HG03135 (cell line): Measurements from ENCODE around the gene CARD10.

ENCODE experiments used
- ATAC-seq: cut with Tn5 transposase; IDR thresholded peaks from one replicate; pipeline ENCODE4 v1.9.1; 2021; ENCODE audit warnings: mild to moderate bottlenecking, moderate library complexity; ENCODE audit not compliant: unreplicated experiment

Gene CARD10

DNA sequence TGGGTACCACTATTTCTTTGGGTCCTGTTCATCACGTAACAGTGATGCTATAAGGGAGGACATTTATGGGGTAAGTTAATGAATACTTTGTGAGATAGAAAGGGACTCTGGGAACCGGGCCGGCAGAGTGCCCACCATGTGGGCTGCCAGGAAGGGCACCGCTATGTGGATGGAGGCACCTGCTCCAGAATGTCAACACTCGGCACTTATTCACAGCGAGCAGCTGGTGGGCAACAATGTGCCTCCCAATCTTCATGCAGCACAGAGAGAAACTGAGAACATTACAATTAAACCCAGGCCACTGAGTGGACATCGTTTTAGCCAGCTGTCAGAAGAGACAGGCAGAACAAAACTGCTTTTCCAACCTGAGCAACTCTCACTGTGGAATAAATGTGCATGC lies 76.1 kb downstream of the CARD10 start:
- ATAC-seq = no peak

DNA sequence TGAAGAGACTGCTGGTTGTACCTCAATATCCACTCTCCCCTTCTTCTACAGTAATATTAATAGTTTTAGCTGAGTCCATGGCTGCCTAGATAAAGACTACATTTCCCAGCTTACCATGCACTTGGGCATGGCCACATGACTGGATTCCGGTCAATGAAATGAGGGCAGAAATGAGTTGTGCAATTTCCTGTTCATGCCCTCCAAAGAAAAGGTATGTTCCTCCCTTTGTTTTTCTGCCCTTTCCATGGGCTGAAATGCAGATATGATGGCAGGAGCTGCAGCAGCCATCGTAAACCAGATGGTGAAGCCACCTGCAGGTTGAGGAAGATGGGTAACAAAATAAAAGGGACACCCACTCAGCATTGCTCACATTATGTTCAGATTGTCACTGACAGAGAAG lies 76.7 kb downstream of the CARD10 start:
- ATAC-seq = no peak

DNA sequence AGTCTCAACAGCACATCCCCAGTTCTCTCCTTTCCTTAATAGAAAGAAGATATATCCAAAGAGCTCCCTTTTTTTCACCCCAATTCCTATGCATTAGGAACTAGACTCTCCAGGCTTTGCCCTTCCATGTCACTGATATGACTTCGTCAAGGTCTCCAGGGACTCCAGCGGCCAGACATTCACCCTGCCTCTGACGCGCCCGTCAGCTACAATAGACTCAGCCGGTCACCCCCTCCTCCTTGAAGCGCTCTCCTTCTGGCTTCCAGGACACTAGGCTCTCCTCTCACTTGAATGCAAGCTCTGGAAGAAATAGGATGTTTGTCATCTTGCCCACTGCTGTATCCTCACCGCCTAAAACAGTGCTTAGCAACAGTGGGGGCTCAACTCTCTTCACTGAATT lies 77.1 kb downstream of the CARD10 start:
- ATAC-seq = no peak

DNA sequence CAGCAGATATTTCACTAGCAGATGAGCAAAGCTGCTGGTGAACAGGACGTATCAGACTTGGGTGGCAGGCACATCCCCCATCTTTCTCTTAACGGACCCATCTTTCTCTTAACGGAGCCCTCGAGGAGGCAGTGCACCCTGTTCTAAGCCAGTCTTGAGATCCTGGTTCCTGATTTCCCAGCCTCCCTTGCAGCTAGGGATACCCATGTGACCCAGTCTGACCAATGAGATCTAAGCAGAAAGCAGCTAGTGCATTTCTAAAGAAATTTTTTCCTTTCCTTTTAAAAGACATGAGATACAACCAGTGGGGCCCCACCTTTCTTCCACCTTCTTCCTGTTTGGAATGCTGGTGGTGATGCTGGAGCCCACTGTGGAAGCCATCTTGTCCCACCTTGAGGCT lies 78.3 kb downstream of the CARD10 start:
- no peak for ATAC-seq
